Activated CD8-positive, alpha-beta T cell treated with anti-CD3 and anti-CD28 coated beads for 36 hours (primary cell): ENCODE data around the gene UBASH3B. TPM values are rescaled to one million over a fixed set of nuclear protein-coding genes. Genes with fewer than 3 reads are reported as not detected.

ENCODE experiments used
- ATAC-seq: fragments of 200-7000 bp; cut with Tn5 transposase; one replicate; pipeline ENCODE4 v1.10.0; 2021; ENCODE audit warnings: mild to moderate bottlenecking, moderate library complexity
- CTCF ChIA-PET: fragments of 350-600 bp; sonication (Branson Sonifier 250); formaldehyde crosslinking; loops from one replicate; lab custom pipeline; 2021; ENCODE audit warnings: antibody characterized with exemption; lab: Charles Lee
- POLR2A ChIA-PET: fragments of 350-600 bp; sonication (Branson Sonifier 250); formaldehyde crosslinking; loops from one replicate; lab custom pipeline; 2021; ENCODE audit warnings: antibody characterized with exemption; lab: Charles Lee
- DNase-seq: peaks from one replicate; pipeline ENCODE4 v3.0.0-alpha.2; 2020
- H3K27ac Mint-ChIP-seq: one replicate; pipeline ENCODE4 v1.8.0; 2021; ENCODE audit warnings: mild to moderate bottlenecking, mixed read lengths
- H3K27me3 Mint-ChIP-seq: one replicate; pipeline ENCODE4 v1.8.0; 2021; ENCODE audit warnings: mixed read lengths
- H3K36me3 Mint-ChIP-seq: one replicate; pipeline ENCODE4 v1.8.0; 2021; ENCODE audit warnings: low read depth, mixed read lengths
- H3K4me1 Mint-ChIP-seq: one replicate; pipeline ENCODE4 v1.8.0; 2021; ENCODE audit warnings: low read depth, mixed read lengths
- H3K4me3 Mint-ChIP-seq: one replicate; pipeline ENCODE4 v1.8.0; 2021; ENCODE audit warnings: mild to moderate bottlenecking, moderate library complexity, mixed read lengths
- H3K9me3 Mint-ChIP-seq: one replicate; pipeline ENCODE4 v1.8.0; 2021; ENCODE audit warnings: mixed read lengths
- intact Hi-C: fragments of 100-400 bp; cut with micrococcal nuclease; formaldehyde crosslinking; loops from one replicate; pipeline ENCODE4 v1.10.0; 2022
- total RNA-seq, 2 experiments: library from RNA; stranded (reverse); gene quantifications; one replicate each; pipeline ENCODE4 v1.2.3, GENCODE V29; 2021
- TF ChIP-seq, protein P1 (sequence below): fragments of 200-600 bp; IDR thresholded peaks from one replicate; pipeline ENCODE4 v1.8.0; 2022; ENCODE audit warnings: antibody characterized with exemption, mild to moderate bottlenecking

The UBASH3B gene
- total RNA-seq, 2 experiments from 2014 or later = 36.1 to 40.6 TPM

DNA sequence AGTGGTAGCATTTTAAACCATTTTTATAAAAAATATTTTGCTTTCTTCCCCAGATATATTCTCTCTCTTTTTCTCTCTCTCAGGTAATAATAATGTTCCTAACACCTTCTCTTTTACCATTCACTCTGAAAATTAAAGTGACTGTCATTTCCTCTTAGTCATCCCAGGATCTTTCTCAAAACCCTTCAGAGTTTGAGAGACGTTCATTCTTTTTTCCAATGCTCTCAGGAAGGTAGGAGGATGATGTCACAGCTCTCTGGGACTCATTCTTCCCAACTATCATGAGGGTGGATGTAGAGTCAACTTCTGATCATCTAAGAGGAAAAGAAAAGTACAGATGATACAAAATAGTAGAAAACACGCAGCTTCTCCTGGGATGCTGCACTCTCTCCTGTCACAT is 122.6 kb downstream of the UBASH3B start:
- TF ChIP-seq, protein P1, sequence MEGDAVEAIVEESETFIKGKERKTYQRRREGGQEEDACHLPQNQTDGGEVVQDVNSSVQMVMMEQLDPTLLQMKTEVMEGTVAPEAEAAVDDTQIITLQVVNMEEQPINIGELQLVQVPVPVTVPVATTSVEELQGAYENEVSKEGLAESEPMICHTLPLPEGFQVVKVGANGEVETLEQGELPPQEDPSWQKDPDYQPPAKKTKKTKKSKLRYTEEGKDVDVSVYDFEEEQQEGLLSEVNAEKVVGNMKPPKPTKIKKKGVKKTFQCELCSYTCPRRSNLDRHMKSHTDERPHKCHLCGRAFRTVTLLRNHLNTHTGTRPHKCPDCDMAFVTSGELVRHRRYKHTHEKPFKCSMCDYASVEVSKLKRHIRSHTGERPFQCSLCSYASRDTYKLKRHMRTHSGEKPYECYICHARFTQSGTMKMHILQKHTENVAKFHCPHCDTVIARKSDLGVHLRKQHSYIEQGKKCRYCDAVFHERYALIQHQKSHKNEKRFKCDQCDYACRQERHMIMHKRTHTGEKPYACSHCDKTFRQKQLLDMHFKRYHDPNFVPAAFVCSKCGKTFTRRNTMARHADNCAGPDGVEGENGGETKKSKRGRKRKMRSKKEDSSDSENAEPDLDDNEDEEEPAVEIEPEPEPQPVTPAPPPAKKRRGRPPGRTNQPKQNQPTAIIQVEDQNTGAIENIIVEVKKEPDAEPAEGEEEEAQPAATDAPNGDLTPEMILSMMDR = no peak
- peak overlapping the region; percentile 74 for H3K27ac Mint-ChIP-seq

DNA sequence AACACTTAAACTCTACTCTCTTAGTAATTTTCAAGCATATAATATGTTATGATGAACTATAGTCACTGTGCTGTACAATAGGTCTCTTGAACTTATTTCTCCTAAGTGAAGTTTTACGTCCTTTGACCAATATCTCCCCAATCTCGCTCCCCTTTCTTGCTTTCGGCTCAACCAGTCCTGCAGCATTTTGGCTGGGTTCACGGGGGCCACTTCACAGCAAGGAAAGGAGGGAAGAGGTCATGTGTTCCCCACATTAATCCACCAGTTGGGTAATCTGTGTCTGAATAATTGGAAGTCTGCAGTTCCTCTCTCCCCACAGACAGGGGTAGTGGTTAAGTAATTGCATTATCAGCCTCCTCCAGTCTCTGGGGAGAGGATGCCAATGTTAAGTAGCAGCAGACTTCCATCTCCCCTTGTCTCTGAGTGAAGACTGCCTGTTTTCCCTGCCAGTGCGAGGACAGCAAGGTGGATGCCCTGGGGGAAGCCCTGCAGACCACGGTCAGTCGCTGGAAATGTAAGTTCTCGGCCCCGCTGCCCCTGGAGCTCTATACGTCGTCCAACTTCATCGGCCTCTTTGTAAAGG is 123.6 kb downstream of the UBASH3B start:
- H3K4me3 Mint-ChIP-seq = no peak overlapping the region
- H3K27ac Mint-ChIP-seq = no peak overlapping the region
- CTCF ChIA-PET = interaction anchor here (0.9 to 6.8 kb wide), 11 partner anchors 9 to 200 kb away, joined by 3 to 99 read pairs (median 26); partner anchors contain the start of gene UBASH3B
- no peak for DNase-seq
- no peak for ATAC-seq
- H3K9me3 Mint-ChIP-seq = peaks cover 4% of the 10 kb centered on the region
- TF ChIP-seq, protein P1 = no peak
- no peaks in the 10 kb centered on the region for H3K27me3 Mint-ChIP-seq
- H3K4me1 Mint-ChIP-seq = peaks cover 38% of the 10 kb centered on the region
- intact Hi-C loops = loop anchor here (5.0 kb wide), 1 partner anchor 197 kb away; no protein-coding TSS in a partner anchor
- H3K36me3 Mint-ChIP-seq = peaks cover 32% of the 10 kb centered on the region
- POLR2A ChIA-PET = interaction anchor here (1.0 kb wide), 1 partner anchor 123 kb away, joined by 4 read pairs; the partner anchor contains the start of gene UBASH3B

More for the DNA sequence above, 122.6 kb downstream of the UBASH3B start:
- CTCF ChIA-PET = interaction anchor here (0.6 to 4.0 kb wide), 5 partner anchors 19 to 392 kb away, joined by 3 to 25 read pairs (median 5); no protein-coding TSS in a partner anchor
- intact Hi-C loops = loop anchor here (5.0 kb wide), 1 partner anchor 196 kb away; no protein-coding TSS in a partner anchor
- DNase-seq (no peak), ATAC-seq (peak; percentile 53)
- POLR2A ChIA-PET = no interaction called here
- Mint-ChIP-seq H3K4me1 (peaks cover 44% of the 10 kb centered on the region), H3K36me3 (peaks cover 28% of the 10 kb centered on the region), H3K9me3 (peaks cover 4% of the 10 kb centered on the region), H3K4me3 (no peak overlapping the region), H3K27me3 (no peaks in the 10 kb centered on the region)

DNA sequence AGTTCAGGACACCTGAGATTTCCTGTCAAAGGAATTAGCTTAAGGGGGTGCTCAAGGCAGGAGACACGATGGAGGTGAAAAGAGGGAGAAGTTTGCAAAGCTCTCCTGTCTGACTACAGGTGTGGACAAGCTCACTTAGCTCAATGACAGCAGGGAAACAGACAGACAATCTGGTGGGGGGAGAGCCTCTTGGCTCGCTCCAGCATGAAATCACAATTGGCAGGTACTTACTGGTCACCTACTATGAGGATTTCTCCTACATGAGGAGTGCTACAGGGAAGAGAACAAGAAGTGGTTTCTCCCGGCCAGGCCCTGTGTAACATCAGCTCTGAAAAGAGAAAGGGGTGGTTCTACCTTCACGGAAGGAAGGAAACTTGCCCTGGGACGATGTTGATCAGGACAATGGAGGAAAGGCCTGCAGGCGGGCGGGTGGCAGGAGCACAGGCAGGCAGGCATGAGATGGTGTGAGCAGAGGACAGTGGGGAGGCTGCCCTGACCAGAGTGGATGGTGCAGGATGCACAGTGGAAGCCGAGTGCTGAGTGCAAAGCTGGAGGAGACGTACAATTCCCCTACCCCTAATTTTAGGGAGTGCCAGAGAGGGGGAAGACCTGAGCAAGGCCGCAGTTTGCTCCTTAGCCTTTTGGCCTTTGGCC is 124.9 kb downstream of the UBASH3B start:
- ChIA-PET CTCF (interaction anchor here (0.6 to 6.8 kb wide), 40 partner anchors 9 to 243 kb away, joined by 3 to 99 read pairs (median 5); partner anchors contain the start of gene UBASH3B), POLR2A (interaction anchor here (1.0 kb wide), 1 partner anchor 125 kb away, joined by 4 read pairs; the partner anchor contains the start of gene UBASH3B)
- Mint-ChIP-seq H3K4me3 (no peak overlapping the region), H3K9me3 (peaks cover 4% of the 10 kb centered on the region), H3K27ac (no peak overlapping the region), H3K4me1 (peaks cover 31% of the 10 kb centered on the region), H3K36me3 (peaks cover 34% of the 10 kb centered on the region), H3K27me3 (no peaks in the 10 kb centered on the region)
- intact Hi-C loops = loop anchor here (2.0 kb wide), 1 partner anchor 148 kb away; no protein-coding TSS in a partner anchor
- DNase-seq (no peak), ATAC-seq (no peak)
- TF ChIP-seq, protein P1 = no peak

DNA sequence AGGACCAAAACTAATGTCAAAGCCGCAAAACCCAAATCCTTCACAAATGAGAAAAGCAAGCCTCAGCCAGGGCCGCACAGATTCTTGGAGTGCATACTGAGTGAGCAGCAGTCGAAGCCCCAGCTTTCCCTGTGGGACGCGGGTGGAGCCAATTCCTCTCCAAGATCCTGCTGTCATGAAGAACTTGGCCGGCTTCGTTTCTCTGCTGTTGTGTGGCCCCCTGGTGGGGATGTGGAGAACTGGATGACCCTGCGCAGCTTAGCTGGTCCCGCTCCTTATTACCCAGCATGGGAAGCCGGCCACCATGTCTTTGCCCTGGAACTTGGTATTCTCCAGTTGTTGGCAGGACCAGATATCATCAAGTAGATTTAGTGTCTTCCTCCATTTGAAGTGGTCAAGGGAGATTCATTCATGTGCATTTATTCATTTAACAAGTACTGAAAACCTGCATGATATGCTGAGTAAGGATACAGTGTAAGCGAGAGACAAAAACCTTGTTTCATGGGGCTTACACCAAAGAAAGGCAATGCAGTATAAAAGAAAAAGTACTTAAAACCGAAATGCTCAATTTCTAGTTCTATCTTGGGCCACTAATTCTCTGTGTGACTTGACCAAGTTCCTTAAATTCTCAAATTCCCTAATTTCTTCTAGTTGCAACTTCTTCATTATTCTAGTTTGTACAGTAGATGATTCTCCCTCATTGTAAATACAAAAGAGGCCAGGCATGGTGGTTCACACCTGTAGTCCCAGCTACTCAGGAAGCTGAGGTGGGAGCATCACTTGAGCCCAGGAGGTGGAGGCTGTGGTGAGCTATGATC is 126.1 kb downstream of the UBASH3B start:
- ATAC-seq = peak; percentile 88
- H3K4me3 Mint-ChIP-seq = no peak overlapping the region
- peak; percentile 85 for DNase-seq
- no peak overlapping the region for H3K27ac Mint-ChIP-seq
- ChIA-PET CTCF (interaction anchor here (0.7 to 6.8 kb wide), 49 partner anchors 8 to 242 kb away, joined by 3 to 99 read pairs (median 4); partner anchors contain the start of genes CRTAM and UBASH3B), POLR2A (interaction anchor here (0.6 to 1.1 kb wide), 2 partner anchors 69 to 126 kb away, joined by 3 read pairs; partner anchors contain the start of gene UBASH3B)
- peaks cover 35% of the 10 kb centered on the region for H3K36me3 Mint-ChIP-seq
- H3K4me1 Mint-ChIP-seq = peaks cover 19% of the 10 kb centered on the region
- H3K27me3 Mint-ChIP-seq = no peaks in the 10 kb centered on the region
- intact Hi-C loops = loop anchor here (2.0 kb wide), 1 partner anchor 149 kb away; no protein-coding TSS in a partner anchor
- H3K9me3 Mint-ChIP-seq = no peaks in the 10 kb centered on the region
- TF ChIP-seq, protein P1 = peak; percentile 92
